ENCODE results near the gene LRRN3. TPM values are rescaled to one million over a fixed set of nuclear protein-coding genes. Genes with fewer than 3 reads are reported as not detected.

The LRRN3 gene
- total and polyA plus RNA-seq, 2 of the 4 experiments (the other 2 are of a cell fraction) = 6.9 to 15.2 TPM

DNA sequence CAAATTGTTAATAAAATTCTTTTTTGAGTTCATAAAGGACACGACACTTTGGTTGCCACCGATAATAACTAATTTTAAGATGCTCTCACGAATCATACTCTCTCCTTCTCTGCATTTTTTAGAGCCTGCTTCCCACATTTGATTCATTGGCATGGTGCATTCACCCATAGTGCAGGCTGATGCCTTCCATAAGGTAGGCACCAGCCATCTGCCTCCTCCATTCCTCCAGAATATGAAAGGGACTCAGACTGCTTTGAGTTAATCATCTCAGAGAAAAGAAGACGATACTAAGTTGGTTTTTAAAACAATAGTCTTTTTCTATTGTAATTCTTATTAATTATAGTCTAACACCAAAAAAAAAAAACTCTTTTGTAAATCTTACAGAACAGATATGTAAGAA lies 33.9 kb upstream of the LRRN3 start:
- H2AK9ac ChIP-seq (replicated peaks; ENCODE audit: low read depth, low read length, poor library complexity) = no peak overlapping the region
- no peak overlapping the region for H2AFZ ChIP-seq (replicated peaks; ENCODE audit: low read length, poor library complexity)
- no peak overlapping the region for H4K8ac ChIP-seq (ENCODE audit: low read depth in 2 of 2, low read length in 2 of 2)
- no TSS peak for BruUV-seq (replicated peaks)
- H2BK15ac ChIP-seq (ENCODE audit: low read depth, low read length) = no peak overlapping the region
- H4K5ac ChIP-seq (ENCODE audit: low read depth, low read length) = no peak overlapping the region
- H3K36me3 ChIP-seq (ENCODE audit: control insufficient read depth, insufficient read depth, low read length) = no peaks in the 10 kb centered on the region
- H2BK120ac ChIP-seq (ENCODE audit: low read depth, low read length) = no peak overlapping the region
- H3K9ac ChIP-seq (ENCODE audit: low read depth, low read length) = no peak overlapping the region
- ATAC-seq (ENCODE audit: low read depth) (no peak), DNase-seq (no peak)
- H3K4me1 ChIP-seq (ENCODE audit: control insufficient read depth, insufficient read depth, low read length) = no peaks in the 10 kb centered on the region
- no peak overlapping the region for H3K23ac ChIP-seq (ENCODE audit: low read depth, low read length)
- dilution Hi-C loops (cut with HindIII; ENCODE audit: low sequenced_read_pairs, unreplicated experiment) (no loop called here), in situ Hi-C loops (cut with MboI; ENCODE audit: low sequenced_read_pairs) (no loop called here), intact Hi-C loops (cut with micrococcal nuclease) (no loop called here)
- no peaks in the 10 kb centered on the region for H3K9me1 ChIP-seq (ENCODE audit: insufficient read depth, low read length)
- H2BK20ac ChIP-seq (ENCODE audit: low read depth, low read length) = no peak overlapping the region
- H3K27ac ChIP-seq (ENCODE audit: insufficient read depth, low read length) = no peak overlapping the region
- H3K4me3 ChIP-seq (ENCODE audit: insufficient read depth, low read depth, low read length) = no peak overlapping the region
- no peak overlapping the region for H3K14ac ChIP-seq (replicated peaks; ENCODE audit: low read depth, low read length)
- H4K91ac ChIP-seq (ENCODE audit: insufficient read depth, low read depth, low read length) = no peak overlapping the region
- H3K4ac ChIP-seq (ENCODE audit: low read depth, low read length) = no peak overlapping the region
- H3K4me2 ChIP-seq (ENCODE audit: low read depth, low read length) = no peak overlapping the region
- H4K20me1 ChIP-seq (ENCODE audit: insufficient read depth, low read length) = no peaks in the 10 kb centered on the region
- no peaks in the 10 kb centered on the region for H3K27me3 ChIP-seq (ENCODE audit: control insufficient read depth, insufficient read depth, low read length)
- no CpG with 5 or more reads among the region's 4 CpGs for WGBS, 2 experiments (ENCODE audit: extremely low coverage in 2 of 2, insufficient read length in 1 of 2)
- POLR2A ChIA-PET (ENCODE audit: unreplicated experiment) = no interaction called here
- no peak overlapping the region for H3K56ac ChIP-seq (ENCODE audit: extremely low read depth, insufficient read depth, low read length)
- TF ChIP-seq MAZ (IDR thresholded peaks at IDR 0.05; ENCODE audit: borderline replicate concordance, low read depth, low read length) (no peak), RFX5 (IDR thresholded peaks at IDR 0.05; ENCODE audit: low read depth, low read length) (no peak), BHLHE40 (IDR thresholded peaks at IDR 0.05; ENCODE audit: low read depth, low read length) (no peak), POLR2A (IDR thresholded peaks at IDR 0.05; ENCODE audit: low read depth, low read length) (no peak), CHD1 (IDR thresholded peaks at IDR 0.05; ENCODE audit: low read depth, low read length) (no peak), RCOR1 (IDR thresholded peaks at IDR 0.05; ENCODE audit: insufficient replicate concordance, low read length) (no peak), SMC3 (IDR thresholded peaks at IDR 0.05; ENCODE audit: low read depth, low read length) (no peak), RAD21 (IDR thresholded peaks at IDR 0.05; ENCODE audit: low read length) (no peak), NFE2L2 (IDR thresholded peaks at IDR 0.05; ENCODE audit: low read depth, low read length) (no peak), MAFK (IDR thresholded peaks at IDR 0.05; ENCODE audit: low read depth, low read length) (no peak), CEBPB (IDR thresholded peaks at IDR 0.05; ENCODE audit: low read depth, low read length) (no peak), FOS (IDR thresholded peaks at IDR 0.05; ENCODE audit: low read depth, low read length) (no peak), MXI1 (IDR thresholded peaks at IDR 0.05; ENCODE audit: borderline replicate concordance, low read depth, low read length) (no peak)
- TF ChIP-seq, protein P1, sequence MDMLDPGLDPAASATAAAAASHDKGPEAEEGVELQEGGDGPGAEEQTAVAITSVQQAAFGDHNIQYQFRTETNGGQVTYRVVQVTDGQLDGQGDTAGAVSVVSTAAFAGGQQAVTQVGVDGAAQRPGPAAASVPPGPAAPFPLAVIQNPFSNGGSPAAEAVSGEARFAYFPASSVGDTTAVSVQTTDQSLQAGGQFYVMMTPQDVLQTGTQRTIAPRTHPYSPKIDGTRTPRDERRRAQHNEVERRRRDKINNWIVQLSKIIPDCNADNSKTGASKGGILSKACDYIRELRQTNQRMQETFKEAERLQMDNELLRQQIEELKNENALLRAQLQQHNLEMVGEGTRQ (IDR thresholded peaks at IDR 0.05; ENCODE audit: low read depth, low read length) = no peak
- TF ChIP-seq, protein P2, sequence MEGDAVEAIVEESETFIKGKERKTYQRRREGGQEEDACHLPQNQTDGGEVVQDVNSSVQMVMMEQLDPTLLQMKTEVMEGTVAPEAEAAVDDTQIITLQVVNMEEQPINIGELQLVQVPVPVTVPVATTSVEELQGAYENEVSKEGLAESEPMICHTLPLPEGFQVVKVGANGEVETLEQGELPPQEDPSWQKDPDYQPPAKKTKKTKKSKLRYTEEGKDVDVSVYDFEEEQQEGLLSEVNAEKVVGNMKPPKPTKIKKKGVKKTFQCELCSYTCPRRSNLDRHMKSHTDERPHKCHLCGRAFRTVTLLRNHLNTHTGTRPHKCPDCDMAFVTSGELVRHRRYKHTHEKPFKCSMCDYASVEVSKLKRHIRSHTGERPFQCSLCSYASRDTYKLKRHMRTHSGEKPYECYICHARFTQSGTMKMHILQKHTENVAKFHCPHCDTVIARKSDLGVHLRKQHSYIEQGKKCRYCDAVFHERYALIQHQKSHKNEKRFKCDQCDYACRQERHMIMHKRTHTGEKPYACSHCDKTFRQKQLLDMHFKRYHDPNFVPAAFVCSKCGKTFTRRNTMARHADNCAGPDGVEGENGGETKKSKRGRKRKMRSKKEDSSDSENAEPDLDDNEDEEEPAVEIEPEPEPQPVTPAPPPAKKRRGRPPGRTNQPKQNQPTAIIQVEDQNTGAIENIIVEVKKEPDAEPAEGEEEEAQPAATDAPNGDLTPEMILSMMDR (conservative IDR thresholded peaks at IDR 0.05; ENCODE audit: low read depth, low read length) = no peak
- TF ChIP-seq, protein P3, sequence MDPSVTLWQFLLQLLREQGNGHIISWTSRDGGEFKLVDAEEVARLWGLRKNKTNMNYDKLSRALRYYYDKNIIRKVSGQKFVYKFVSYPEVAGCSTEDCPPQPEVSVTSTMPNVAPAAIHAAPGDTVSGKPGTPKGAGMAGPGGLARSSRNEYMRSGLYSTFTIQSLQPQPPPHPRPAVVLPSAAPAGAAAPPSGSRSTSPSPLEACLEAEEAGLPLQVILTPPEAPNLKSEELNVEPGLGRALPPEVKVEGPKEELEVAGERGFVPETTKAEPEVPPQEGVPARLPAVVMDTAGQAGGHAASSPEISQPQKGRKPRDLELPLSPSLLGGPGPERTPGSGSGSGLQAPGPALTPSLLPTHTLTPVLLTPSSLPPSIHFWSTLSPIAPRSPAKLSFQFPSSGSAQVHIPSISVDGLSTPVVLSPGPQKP (IDR thresholded peaks at IDR 0.05; ENCODE audit: borderline replicate concordance, low read depth, low read length) = no peak
- no peaks in the 10 kb centered on the region for H3K79me1 ChIP-seq (ENCODE audit: low read depth in 1 of 2, low read length in 2 of 2)
- no peak overlapping the region for H3K18ac ChIP-seq (ENCODE audit: low read depth, low read length)
- no peak overlapping the region for H2AK5ac ChIP-seq (ENCODE audit: low read depth, low read length)
- H3K9me3 ChIP-seq (ENCODE audit: control insufficient read depth, insufficient read depth, low read length) = no peaks in the 10 kb centered on the region
- no peak overlapping the region for H2BK5ac ChIP-seq (ENCODE audit: low read depth, low read length, poor library complexity, severe bottlenecking)
- CTCF ChIA-PET = interaction anchor here (0.7 kb wide), 1 partner anchor 14 kb away, joined by 3 read pairs; no protein-coding TSS in a partner anchor
